Pancreas (tissue), 10 donors: ENCODE data around the gene FANCI. TPM values are rescaled to one million over a fixed set of nuclear protein-coding genes. Genes with fewer than 3 reads are reported as not detected.

Experiments
- ATAC-seq, 4 donors: fragments of 200-7000 bp; cut with Tn5 transposase; one replicate each; pipeline versions ENCODE4 v1.8.0 to v1.9.1; 2020; ENCODE audit warnings: mild to moderate bottlenecking in 4 of 4, moderate library complexity in 4 of 4
- DNase-seq, 6 donors: peaks; one replicate each; pipeline ENCODE4 v3.0.0-alpha.2; 2020
- FAIRE-seq: peaks from 2 replicates; lab custom pipeline; 2012; peaks lifted over from hg19 to GRCh38; lab: Jason Lieb, UNC
- H3K27ac ChIP-seq, 4 donors: fragments of 200-600 bp; sonication (generic); 1 replicate in 3 of 4; 2 replicates in 1 of 4; pipeline versions ENCODE4 v1.5.0 to v1.8.0; 2020
- H3K27me3 ChIP-seq, 4 donors: fragments of 200-600 bp; one replicate each; pipeline ENCODE4 v1.8.0; 2021
- H3K36me3 ChIP-seq, 3 donors: fragments of 200-600 bp; sonication (generic) in 1 of 3; one replicate each; pipeline versions ENCODE4 v1.5.0 to v1.8.0; 2020 to 2021
- H3K4me1 ChIP-seq, 3 donors: fragments of 200-600 bp; one replicate each; pipeline ENCODE4 v1.8.0; 2021
- H3K4me3 ChIP-seq, 4 donors: fragments of 200-600 bp; sonication (generic) in 2 of 4; one replicate each; pipeline versions ENCODE4 v1.5.0 to v1.8.0; 2020 to 2021
- H3K9me3 ChIP-seq, 4 donors: fragments of 200-600 bp; one replicate each; pipeline ENCODE4 v1.8.0; 2021
- WGBS, 2 donors: extraction: QIAGEN DNeasy Blood & Tissue Kit; methylation state at CpG; one replicate each; pipeline ENCODE4 v1.1.7; 2013; 5-methylcytosine and 5-hydroxymethylcytosine counted together
- intact Hi-C, 3 donors: fragments of 100-400 bp; cut with DNase I; formaldehyde crosslinking; loops; one replicate each; pipeline versions ENCODE4 v1.11.1 to v1.14.2; 2022
- polyA plus RNA-seq, 2 donors: library from polyadenylated mRNA; stranded (reverse); fragments of 200-250 nt; gene quantifications; one replicate each; pipeline ENCODE4 v1.2.3, GENCODE V29; 2013
- total RNA-seq, 6 donors: library from RNA; stranded (reverse); fragmentation: NEBNext Ultra II Directional in 4 of 6; extraction: Animal tissue kit (Norgen Biotek cat#: 25700) in 4 of 6; gene quantifications; one replicate each; pipeline versions ENCODE4 v1.2.1 to v1.2.4, GENCODE V29; 2021 to 2023
- TF ChIP-seq, protein P1 (sequence below), 4 donors: fragments of 200-600 bp; sonication (generic) in 3 of 4; IDR thresholded peaks; one replicate each; pipeline versions ENCODE4 v1.5.0 to v1.8.0; 2021; ENCODE audit warnings: antibody characterized with exemption in 4 of 4
- donor health status: healthy with polysubstance abuse.
- donor health status: DM: no; HTN: no; CAD: no; lungs with moderate emphysema.
- donor health status: DM: no; HTN: no; CAD: no.
- donor health status: control.
- donor health status: control.
- donor health status: Bipolar disorder and iron deficiency.
- donor health status: DM: yes; HTN: yes; CAD: no.
- donor health status: DM: no; HTN: no; CAD: no.
- donor health status: DM: no; HTN: no; CAD: no.
- donor health status: DM: yes; HTN: yes; CAD: no.

FANCI gene
- total and polyA plus RNA-seq, 8 donors, result 1.5 to 4.8 (median 3.3) TPM

DNA sequence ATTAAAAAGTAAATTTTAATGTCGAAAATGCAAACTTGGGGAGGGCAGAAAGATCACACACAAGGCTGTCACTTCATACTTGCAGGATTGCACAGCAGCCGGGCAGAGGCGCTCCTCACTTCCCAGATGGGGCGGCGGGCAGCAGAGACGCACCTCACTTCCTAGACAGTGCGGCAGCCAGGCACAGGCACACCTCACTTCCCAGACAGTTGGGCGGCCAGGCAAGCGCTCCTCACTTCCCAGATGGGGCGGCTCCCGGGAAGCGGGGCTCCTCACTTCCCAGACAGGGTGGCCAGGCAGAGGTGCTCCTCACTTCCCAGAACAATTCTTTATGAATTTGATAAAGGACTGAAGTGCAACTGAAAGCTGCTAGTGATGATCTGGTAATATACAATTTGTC, 43.6 kb upstream of the FANCI start:
- Histone ChIP-seq H3K4me1 (peaks cover 11 to 51% (median 47%) of the 10 kb centered on the region in 3 donors), H3K9me3 (no peaks in the 10 kb centered on the region), H3K4me3 (no peak overlapping the region), H3K27me3 (no peaks in the 10 kb centered on the region), H3K27ac (peak overlapping the region in 2 of 4 donors; percentile 73 to 76), H3K36me3 (peaks cover under 1 to 17% (median 5%) of the 10 kb centered on the region in 3 donors)
- intact Hi-C loops, result loop anchor here in 1 of 3 donors (10.0 kb wide), 1 partner anchor 115 kb away; no protein-coding TSS in a partner anchor
- no peak for FAIRE-seq
- TF ChIP-seq, protein P1, sequence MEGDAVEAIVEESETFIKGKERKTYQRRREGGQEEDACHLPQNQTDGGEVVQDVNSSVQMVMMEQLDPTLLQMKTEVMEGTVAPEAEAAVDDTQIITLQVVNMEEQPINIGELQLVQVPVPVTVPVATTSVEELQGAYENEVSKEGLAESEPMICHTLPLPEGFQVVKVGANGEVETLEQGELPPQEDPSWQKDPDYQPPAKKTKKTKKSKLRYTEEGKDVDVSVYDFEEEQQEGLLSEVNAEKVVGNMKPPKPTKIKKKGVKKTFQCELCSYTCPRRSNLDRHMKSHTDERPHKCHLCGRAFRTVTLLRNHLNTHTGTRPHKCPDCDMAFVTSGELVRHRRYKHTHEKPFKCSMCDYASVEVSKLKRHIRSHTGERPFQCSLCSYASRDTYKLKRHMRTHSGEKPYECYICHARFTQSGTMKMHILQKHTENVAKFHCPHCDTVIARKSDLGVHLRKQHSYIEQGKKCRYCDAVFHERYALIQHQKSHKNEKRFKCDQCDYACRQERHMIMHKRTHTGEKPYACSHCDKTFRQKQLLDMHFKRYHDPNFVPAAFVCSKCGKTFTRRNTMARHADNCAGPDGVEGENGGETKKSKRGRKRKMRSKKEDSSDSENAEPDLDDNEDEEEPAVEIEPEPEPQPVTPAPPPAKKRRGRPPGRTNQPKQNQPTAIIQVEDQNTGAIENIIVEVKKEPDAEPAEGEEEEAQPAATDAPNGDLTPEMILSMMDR (IDR thresholded peaks at IDR 0.05), result no peak
- WGBS, 2 donors, result 90% methylated on average over 12 of the region's 12 CpGs
- DNase-seq, result no peak
- ATAC-seq, result no peak

DNA sequence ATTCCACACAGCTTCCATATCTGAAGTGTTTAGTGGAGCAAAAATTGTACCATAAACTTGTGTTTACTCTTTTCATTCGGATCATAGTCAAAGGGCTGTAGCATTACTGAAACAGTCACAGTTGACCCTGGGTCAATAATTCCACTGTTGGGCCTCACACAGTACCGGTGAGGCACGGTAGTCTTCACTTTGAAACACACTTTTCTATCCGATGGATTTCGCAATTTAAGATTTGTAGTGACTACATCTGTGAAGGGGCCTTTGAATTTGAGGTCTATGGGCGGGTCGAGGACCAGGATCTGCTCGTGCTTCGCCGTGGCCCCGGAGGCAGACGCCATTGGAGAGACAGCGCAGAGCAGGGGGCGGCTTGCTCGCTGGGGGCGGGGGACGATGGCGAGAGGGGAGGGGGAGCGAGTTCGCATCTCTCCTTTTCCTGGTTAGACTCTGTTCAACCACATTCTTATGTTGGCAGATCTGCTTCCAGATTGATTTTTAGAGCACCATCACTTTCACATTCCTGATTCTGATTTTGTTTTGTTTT, 42.2 kb upstream of the FANCI start:
- ATAC-seq (no peak), DNase-seq (no peak), FAIRE-seq (no peak)
- H3K27me3 ChIP-seq, result no peaks in the 10 kb centered on the region
- no peak overlapping the region for H3K27ac ChIP-seq
- H3K36me3 ChIP-seq, result peaks cover 0 to 7% (median 0%) of the 10 kb centered on the region in 3 donors
- TF ChIP-seq, protein P1 (IDR thresholded peaks at IDR 0.05), result no peak
- intact Hi-C loops, result loop anchor here in 1 of 3 donors (10.0 kb wide), 1 partner anchor 113 kb away; no protein-coding TSS in a partner anchor
- H3K4me3 ChIP-seq, result no peak overlapping the region
- no peaks in the 10 kb centered on the region for H3K9me3 ChIP-seq
- WGBS, 2 donors, result 92 to 93% methylated on average over 20 of the region's 20 CpGs
- peaks cover 11 to 44% (median 43%) of the 10 kb centered on the region in 3 donors for H3K4me1 ChIP-seq

DNA sequence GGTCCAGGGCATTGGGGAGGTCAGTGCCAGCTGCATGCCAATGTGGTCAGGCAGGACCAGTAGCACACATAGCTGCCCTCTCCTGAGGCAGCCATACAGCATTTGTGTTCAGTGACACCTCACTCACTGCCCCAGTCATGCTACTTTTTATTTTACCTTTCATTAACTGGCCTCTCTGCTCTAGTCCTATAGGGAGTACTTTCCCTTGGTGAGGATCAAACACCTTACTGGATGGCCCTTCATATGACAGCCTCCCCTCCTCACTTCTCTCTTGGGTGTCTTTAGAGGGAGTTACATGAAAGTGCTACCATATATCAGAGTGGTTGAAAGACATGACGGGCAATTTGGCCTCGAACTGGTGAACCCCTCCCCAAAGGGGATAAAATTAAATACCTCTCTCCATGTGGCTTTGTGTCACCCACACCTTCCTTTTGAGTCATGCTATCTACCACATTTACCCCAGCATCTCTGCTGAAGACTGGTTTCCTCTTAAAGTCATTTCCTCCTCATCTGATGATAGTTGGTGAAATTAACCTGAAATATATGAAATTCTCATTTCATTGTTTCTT, 40.0 kb upstream of the FANCI start:
- 70 to 85% methylated on average over 2 of the region's 2 CpGs for WGBS, 2 donors
- FAIRE-seq (no peak), ATAC-seq (no peak), DNase-seq (no peak)
- Histone ChIP-seq H3K9me3 (no peaks in the 10 kb centered on the region), H3K4me1 (peaks cover 0 to 22% (median 20%) of the 10 kb centered on the region in 3 donors), H3K36me3 (peaks cover 0 to 7% (median 0%) of the 10 kb centered on the region in 3 donors), H3K4me3 (no peak overlapping the region), H3K27me3 (no peaks in the 10 kb centered on the region), H3K27ac (no peak overlapping the region)
- TF ChIP-seq, protein P1 (IDR thresholded peaks at IDR 0.05), result no peak
- intact Hi-C loops, result loop anchor here in 1 of 3 donors (10.0 kb wide), 1 partner anchor 111 kb away; no protein-coding TSS in a partner anchor

DNA sequence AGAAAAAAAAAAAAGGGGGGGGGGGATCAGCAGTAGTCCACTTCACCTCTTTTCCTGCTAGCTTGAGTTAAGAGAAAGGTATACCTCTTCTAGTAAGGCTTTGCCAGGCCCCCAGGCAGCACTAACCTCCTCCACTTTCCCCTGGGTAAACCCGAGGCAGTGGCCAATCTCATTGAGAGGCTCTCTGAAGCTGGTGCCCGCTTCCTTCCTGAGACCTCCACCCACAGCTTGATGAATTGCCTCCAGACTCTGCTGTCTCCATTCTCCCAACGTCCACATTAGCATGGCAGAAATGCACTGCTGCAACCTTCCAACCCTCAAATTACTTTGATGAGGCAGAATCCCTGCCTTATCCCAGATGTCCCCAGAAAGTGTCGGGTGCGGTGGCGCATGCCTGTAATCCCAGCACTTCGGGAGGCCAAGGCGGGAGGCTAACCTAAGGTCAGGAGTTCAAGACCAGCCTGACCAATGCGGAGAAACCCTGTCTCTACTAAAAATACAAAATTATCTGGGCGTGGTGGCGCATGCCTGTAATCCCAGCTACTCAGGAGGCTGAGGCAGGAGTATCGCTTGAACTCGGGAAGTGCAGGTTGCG, 37.7 kb upstream of the FANCI start:
- Histone ChIP-seq H3K9me3 (no peaks in the 10 kb centered on the region), H3K4me3 (no peak overlapping the region), H3K36me3 (peaks cover 0 to 2% (median 0%) of the 10 kb centered on the region in 3 donors), H3K27ac (no peak overlapping the region), H3K4me1 (peaks cover 0 to 5% (median 5%) of the 10 kb centered on the region in 3 donors), H3K27me3 (no peaks in the 10 kb centered on the region)
- WGBS, 2 donors, result 71 to 75% methylated on average over 14 of the region's 14 CpGs
- TF ChIP-seq, protein P1 (IDR thresholded peaks at IDR 0.05), result no peak
- no peak for ATAC-seq
- DNase-seq, result no peak
- intact Hi-C loops, result loop anchor here in 1 of 3 donors (10.0 kb wide), 1 partner anchor 109 kb away; no protein-coding TSS in a partner anchor
- no peak for FAIRE-seq
